GM19468 (cell line): Measurements from ENCODE around the gene NAP1L2.
"Not testable (repeated sequence)": the region's sequence is repeated elsewhere in the genome, so short reads cannot be mapped to it uniquely, and the experiment has no call there.

Source experiments
- ATAC-seq: cut with Tn5 transposase; IDR thresholded peaks from one replicate; pipeline ENCODE4 v1.9.1; 2021; ENCODE audit warnings: mild to moderate bottlenecking, moderate library complexity, moderate number of reproducible peaks; ENCODE audit not compliant: unreplicated experiment; ENCODE audit errors: extremely low read depth

The NAP1L2 gene, protein sequence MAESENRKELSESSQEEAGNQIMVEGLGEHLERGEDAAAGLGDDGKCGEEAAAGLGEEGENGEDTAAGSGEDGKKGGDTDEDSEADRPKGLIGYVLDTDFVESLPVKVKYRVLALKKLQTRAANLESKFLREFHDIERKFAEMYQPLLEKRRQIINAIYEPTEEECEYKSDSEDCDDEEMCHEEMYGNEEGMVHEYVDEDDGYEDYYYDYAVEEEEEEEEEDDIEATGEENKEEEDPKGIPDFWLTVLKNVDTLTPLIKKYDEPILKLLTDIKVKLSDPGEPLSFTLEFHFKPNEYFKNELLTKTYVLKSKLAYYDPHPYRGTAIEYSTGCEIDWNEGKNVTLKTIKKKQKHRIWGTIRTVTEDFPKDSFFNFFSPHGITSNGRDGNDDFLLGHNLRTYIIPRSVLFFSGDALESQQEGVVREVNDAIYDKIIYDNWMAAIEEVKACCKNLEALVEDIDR

DNA sequence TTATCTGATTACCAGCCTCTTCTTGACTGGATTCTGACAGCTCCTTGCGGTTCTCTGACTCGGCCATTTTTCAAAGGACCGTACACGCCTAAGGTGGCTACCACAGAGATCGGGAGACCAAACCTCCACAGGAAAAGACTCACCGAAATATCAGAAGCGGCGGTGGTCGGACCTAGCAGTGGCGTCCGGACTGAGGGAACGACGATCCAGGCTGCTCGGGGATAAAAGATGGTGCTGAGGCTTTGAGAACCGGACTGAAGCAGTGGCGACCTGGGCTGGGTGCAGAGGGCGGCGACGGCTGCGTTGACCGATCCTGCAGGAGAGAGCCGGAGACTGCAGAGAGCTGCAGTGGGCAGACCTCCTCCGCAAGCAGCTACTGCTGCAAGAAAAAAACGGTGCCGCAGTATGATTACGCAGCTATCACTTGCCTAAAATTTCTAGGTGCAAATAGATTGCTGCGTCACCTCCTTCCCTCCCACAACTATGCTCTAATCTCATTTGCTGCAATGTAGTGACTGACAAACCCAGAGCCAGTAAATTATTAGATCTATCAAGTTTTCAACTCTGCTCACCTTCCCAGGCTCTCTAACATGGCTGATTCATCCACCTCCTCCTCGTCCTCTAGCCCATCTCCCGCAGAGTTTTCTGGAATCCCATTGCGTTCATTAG, at the start of gene NAP1L2:
Gene NAP1L2 (minus strand): TSS at position 426 of the 669 bp plus-strand sequence. CDS start 359 bp downstream, at position 67.
- ATAC-seq: peak; percentile 95

- no peak for ATAC-seq
Measured at GRCh38 chrX:73262991-73263390, 48.3 kb upstream of the NAP1L2 start.

DNA sequence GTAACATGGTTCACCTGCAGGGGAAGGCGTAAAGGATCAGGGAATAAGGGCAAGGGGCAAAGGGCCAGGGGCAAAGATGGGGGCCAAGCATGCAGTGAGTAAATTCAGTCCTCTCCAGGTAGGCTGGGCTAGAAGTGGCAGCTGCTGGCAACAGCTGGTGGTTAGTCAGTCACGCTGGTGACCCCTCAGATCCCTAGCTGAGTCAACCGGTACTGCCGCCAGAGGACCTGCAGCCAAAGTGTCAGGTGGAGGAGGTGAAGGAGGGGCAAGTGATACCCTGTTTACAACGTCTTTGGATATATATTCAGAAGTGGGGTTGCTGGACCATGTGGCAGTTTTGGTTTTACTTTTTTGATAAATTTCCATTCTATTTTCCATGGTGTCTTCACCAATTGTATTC, 24.6 kb upstream of the NAP1L2 start:
- ATAC-seq: no peak

DNA sequence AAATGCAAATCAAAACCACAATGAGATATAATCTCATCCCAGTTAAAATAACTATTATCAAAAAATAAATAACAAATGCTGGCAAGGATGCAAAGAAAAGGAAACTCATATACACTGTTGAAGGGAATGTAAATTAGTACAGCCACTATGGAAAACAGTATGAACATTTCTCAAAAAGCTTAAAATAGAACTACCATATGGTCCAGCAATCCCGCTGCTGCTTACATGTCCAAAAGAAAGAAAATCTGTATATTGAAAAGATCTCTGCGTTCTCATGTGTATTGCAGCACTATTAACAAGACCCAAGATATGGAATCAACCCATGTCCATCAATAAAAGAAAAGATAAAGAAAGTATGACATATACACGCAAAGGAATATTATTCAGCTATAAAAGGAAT, 3.0 kb upstream of the NAP1L2 start:
- no peak for ATAC-seq

- ATAC-seq: no peak
Measured at GRCh38 chrX:73215246-73215645, 595 bp upstream of the NAP1L2 start.

DNA sequence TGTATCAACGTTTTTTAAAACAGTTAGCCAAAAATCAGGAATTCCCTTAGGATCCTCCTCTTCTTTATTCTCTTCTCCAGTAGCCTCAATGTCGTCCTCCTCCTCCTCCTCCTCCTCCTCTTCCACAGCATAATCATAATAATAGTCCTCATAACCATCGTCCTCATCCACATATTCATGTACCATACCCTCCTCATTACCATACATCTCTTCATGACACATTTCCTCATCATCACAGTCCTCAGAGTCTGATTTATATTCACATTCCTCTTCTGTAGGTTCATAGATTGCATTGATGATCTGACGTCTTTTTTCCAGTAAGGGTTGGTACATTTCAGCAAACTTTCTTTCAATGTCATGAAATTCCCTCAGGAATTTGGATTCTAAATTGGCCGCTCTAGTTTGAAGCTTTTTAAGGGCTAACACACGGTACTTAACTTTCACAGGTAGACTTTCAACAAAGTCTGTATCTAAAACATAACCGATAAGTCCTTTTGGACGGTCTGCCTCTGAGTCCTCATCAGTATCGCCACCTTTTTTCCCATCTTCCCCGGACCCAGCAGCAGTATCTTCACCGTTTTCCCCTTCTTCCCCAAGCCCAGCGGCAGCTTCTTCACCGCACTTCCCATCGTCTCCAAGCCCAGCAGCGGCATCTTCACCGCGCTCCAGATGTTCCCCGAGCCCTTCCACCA, 771 bp downstream of the NAP1L2 start:
- ATAC-seq: no peak

DNA sequence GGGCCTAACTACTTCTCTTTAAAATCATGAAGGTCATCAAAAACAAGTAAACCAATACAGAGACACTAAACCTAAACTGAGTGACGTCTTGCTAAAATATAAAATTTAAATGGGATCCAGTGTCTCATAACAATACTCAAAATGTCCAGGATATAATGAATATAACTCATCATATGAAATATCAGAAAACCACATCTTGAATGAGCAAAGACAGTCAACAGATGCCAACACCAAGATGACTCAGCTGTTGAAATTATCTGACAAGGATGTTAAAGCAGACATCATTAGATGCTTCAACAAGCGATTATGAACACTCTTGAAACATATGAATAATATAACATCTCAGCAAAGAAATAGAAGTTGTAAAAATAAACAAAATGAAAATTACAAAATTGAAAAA, 8.3 kb downstream of the NAP1L2 start:
- ATAC-seq: no peak

- no peak for ATAC-seq
Measured at GRCh38 chrX:73182502-73183114, 32.0 kb downstream of the NAP1L2 start.

DNA sequence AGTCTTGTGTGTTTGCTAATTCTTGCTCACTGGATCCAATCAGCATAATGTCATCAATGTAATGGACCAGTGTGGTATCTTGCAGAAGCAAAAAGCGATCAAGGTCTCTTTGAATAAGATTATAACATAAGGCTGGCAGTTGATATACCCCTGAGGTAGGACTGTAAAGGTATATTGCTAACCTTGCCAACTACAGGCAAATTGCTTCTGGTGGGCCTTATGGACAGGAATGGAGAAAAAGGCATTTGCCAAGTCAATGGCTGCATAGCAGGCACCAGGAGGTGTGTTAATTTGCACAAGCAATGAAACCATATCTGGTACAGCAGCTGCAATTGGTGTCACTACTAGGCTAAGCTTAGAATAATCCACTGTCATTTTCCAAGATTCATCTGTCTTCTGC, 45.7 kb downstream of the NAP1L2 start:
- ATAC-seq: not testable (repeated sequence)
